ENCODE data around the gene TLCD4. TPM values are rescaled to one million over a fixed set of nuclear protein-coding genes. Genes with fewer than 3 reads are reported as not detected.

The TLCD4 gene
- total and polyA plus RNA-seq, 2 of the 8 experiments (the other 6 are each of a cell fraction or from before 2014, with no cell fraction given), result 0.79 to 4.2 TPM

GRCh38 chr1:95072117-95072516 is 45.0 kb upstream of the TLCD4 start:
- FAIRE-seq, result no peak
- Histone ChIP-seq H3K56ac (replicated peaks; ENCODE audit: insufficient read length, low read depth, low read length) (no peak overlapping the region), H3K23me2 (ENCODE audit: low read depth, low read length) (peaks cover 3% of the 10 kb centered on the region), H2BK12ac (ENCODE audit: low read depth, low read length) (no peak overlapping the region), H2BK120ac (replicated peaks; ENCODE audit: low read depth, low read length) (no peak overlapping the region), H3K4ac (replicated peaks; ENCODE audit: insufficient read length, low read depth, low read length) (no peak overlapping the region), H2BK20ac (ENCODE audit: low read length) (no peak overlapping the region), H3K23ac (ENCODE audit: insufficient read length) (no peak overlapping the region), H3K18ac (ENCODE audit: extremely low read depth, low read length) (no peak overlapping the region), H4K8ac (ENCODE audit: extremely low read depth, insufficient read depth, low read length) (no peak overlapping the region), H4K20me1 (replicated peaks in 1 of 2; ENCODE audit: control insufficient read depth in 1 of 2, insufficient read depth in 2 of 2, low read length in 2 of 2) (no peaks in the 10 kb centered on the region), H3K4me1 (replicated peaks in 1 of 4; ENCODE audit: control insufficient read depth in 3 of 4, insufficient read depth in 4 of 4, low read length in 3 of 4) (no peaks in the 10 kb centered on the region), H2BK15ac (ENCODE audit: low read length) (no peak overlapping the region), H3K79me2 (ENCODE audit: control insufficient read depth in 1 of 2, insufficient read depth in 2 of 2, low read length in 2 of 2) (no peaks in the 10 kb centered on the region), H3K27ac (ENCODE audit: low read depth, low read length) (no peak overlapping the region), H2AK5ac (ENCODE audit: low read depth, low read length) (no peak overlapping the region), H3K27me3 (replicated peaks in 1 of 4; ENCODE audit: control insufficient read depth in 3 of 4, extremely low read depth in 1 of 4, insufficient read depth in 3 of 4, low read length in 3 of 4) (no peaks in the 10 kb centered on the region), H3K4me3 (ENCODE audit: extremely low read depth in 1 of 4, insufficient read depth in 2 of 4, low read depth in 3 of 4, low read length in 4 of 4) (peak overlapping the region; percentile 81 to 95 (median 88)), H2AFZ (ENCODE audit: low read length) (peak overlapping the region; percentile 100), H3K36me3 (ENCODE audit: control insufficient read depth in 2 of 4, insufficient read depth in 4 of 4, low read length in 3 of 4) (no peaks in the 10 kb centered on the region), H4K5ac (ENCODE audit: insufficient read length, low read depth, low read length) (no peak overlapping the region), H2BK5ac (ENCODE audit: low read depth, low read length) (no peak overlapping the region), H3K9ac (replicated peaks in 1 of 4; ENCODE audit: extremely low read depth in 1 of 4, low read depth in 3 of 4, low read length in 3 of 4) (peak overlapping the region in 1 of 4 experiments; percentile 59; a peak in 2 of 7 replicates), H4K91ac (replicated peaks; ENCODE audit: insufficient read length, low read length) (no peak overlapping the region), H3K9me3 (ENCODE audit: insufficient read depth in 2 of 2, low read depth in 1 of 2, low read length in 1 of 2) (no peaks in the 10 kb centered on the region), H3K14ac (ENCODE audit: insufficient read length) (no peak overlapping the region), H3K79me1 (ENCODE audit: low read depth, low read length) (no peaks in the 10 kb centered on the region), H3K4me2 (ENCODE audit: insufficient read depth in 1 of 2, low read depth in 2 of 2, low read length in 2 of 2) (peak overlapping the region; percentile 79 to 95)
- DNase-seq (ENCODE audit: low read depth in 1 of 2, low spot score in 2 of 2), result no peak
- ChIA-PET CTCF (ENCODE audit: partially characterized antibody) (interaction anchor here (1.0 to 2.0 kb wide), 2 partner anchors 13 to 29 kb away, joined by 3 to 11 read pairs; no protein-coding TSS in a partner anchor), POLR2A (ENCODE audit: partially characterized antibody) (interaction anchor here (0.8 kb wide), 1 partner anchor 11 kb away, joined by 3 read pairs; no protein-coding TSS in a partner anchor)
- 23% methylated on average over 7 of the region's 7 CpGs; no CpG with 5 or more reads in 1 of the 2 experiments for whole genome bisulfite sequencing, 2 experiments (ENCODE audit: extremely low coverage in 1 of 2, insufficient coverage in 1 of 2, insufficient read length in 1 of 2, insufficient replicate concordance in 2 of 2, low coverage in 1 of 2, low lambda C conversion rate in 2 of 2, missing lambda C conversion rate in 1 of 2)
- no peak for TF ChIP-seq KDM4A (IDR thresholded peaks at IDR 0.05; ENCODE audit: low read depth, low read length, severe bottlenecking)
- no peak for TF ChIP-seq GABPA (IDR thresholded peaks at IDR 0.05; ENCODE audit: borderline replicate concordance, insufficient read depth, low read length)
- TF ChIP-seq EP300 (IDR thresholded peaks at IDR 0.05; ENCODE audit: borderline replicate concordance in 1 of 2, low read depth in 2 of 2, low read length in 2 of 2), result no peak
- no peak for TF ChIP-seq MAX (IDR thresholded peaks at IDR 0.05)
- no peak for TF ChIP-seq TAF7 (optimal IDR thresholded peaks at IDR 0.05; ENCODE audit: borderline replicate concordance, low read depth, low read length)
- TF ChIP-seq CHD2 (IDR thresholded peaks at IDR 0.05; ENCODE audit: low read length), result no peak
- TF ChIP-seq SP2 (IDR thresholded peaks at IDR 0.05; ENCODE audit: low read length), result no peak
- TF ChIP-seq EZH2 (IDR thresholded peaks at IDR 0.05; ENCODE audit: low read depth, low read length, severe bottlenecking), result no peak
- no peak for TF ChIP-seq JUND (IDR thresholded peaks at IDR 0.05; ENCODE audit: low read length)
- TF ChIP-seq CBX8 (IDR thresholded peaks at IDR 0.05; ENCODE audit: borderline replicate concordance, low read depth, low read length), result no peak
- no peak for TF ChIP-seq JUN (IDR thresholded peaks at IDR 0.05; ENCODE audit: low read depth, low read length)
- no peak for TF ChIP-seq CHD1 (IDR thresholded peaks at IDR 0.05; ENCODE audit: low read depth, low read length)
- TF ChIP-seq SP4 (IDR thresholded peaks at IDR 0.05; ENCODE audit: low read length), result no peak
- no peak for TF ChIP-seq SRF (IDR thresholded peaks at IDR 0.05; ENCODE audit: low read depth, low read length)

Measured in H1 (cell line).